GM19035 (cell line): ENCODE data around the gene CDH19.
A peak's percentile ranks its signal among the peaks of the same experiment; 100 is the strongest.
"Not testable (repeated sequence)": the region's sequence is repeated elsewhere in the genome, so short reads cannot be mapped to it uniquely, and the experiment has no call there.

Experiments used
- ATAC-seq: cut with Tn5 transposase; IDR thresholded peaks from one replicate; pipeline ENCODE4 v1.9.1; 2021; ENCODE audit not compliant: unreplicated experiment

Gene CDH19

GRCh38 chr18:66564236-66564635 lies 39.7 kb downstream of the CDH19 start:
- no peak for ATAC-seq

- ATAC-seq, result no peak
These were observed 41.6 kb downstream of the CDH19 start for GRCh38 chr18:66562279-66562678.

- no peak for ATAC-seq
These were observed 43.8 kb downstream of the CDH19 start for GRCh38 chr18:66560094-66560493.

- no peak for ATAC-seq
These were observed 45.1 kb downstream of the CDH19 start for GRCh38 chr18:66558773-66559172.

GRCh38 chr18:66557091-66557490 lies 46.8 kb downstream of the CDH19 start:
- no peak for ATAC-seq

- no peak for ATAC-seq
These were observed 48.3 kb downstream of the CDH19 start for GRCh38 chr18:66555585-66555984.

GRCh38 chr18:66553824-66554223 lies 50.1 kb downstream of the CDH19 start:
- ATAC-seq, result no peak

GRCh38 chr18:66550366-66550765 lies 53.5 kb downstream of the CDH19 start:
- ATAC-seq, result no peak

- ATAC-seq, result no peak
These were observed 55.1 kb downstream of the CDH19 start for GRCh38 chr18:66548747-66549146.

GRCh38 chr18:66534110-66534509 lies 69.8 kb downstream of the CDH19 start:
- ATAC-seq, result no peak

GRCh38 chr18:66533693-66534092 lies 70.2 kb downstream of the CDH19 start:
- ATAC-seq, result no peak

GRCh38 chr18:66523219-66523991 lies 80.5 kb downstream of the CDH19 start:
- ATAC-seq, result no peak

GRCh38 chr18:66513996-66514395 lies 89.9 kb downstream of the CDH19 start:
- no peak for ATAC-seq

GRCh38 chr18:66511792-66512191 lies 92.1 kb downstream of the CDH19 start:
- ATAC-seq, result no peak

- no peak for ATAC-seq
These were observed 92.6 kb downstream of the CDH19 start for GRCh38 chr18:66511289-66511688.

GRCh38 chr18:66510357-66511045 lies 93.4 kb downstream of the CDH19 start:
- no peak for ATAC-seq

- no peak for ATAC-seq
These were observed 95.0 kb downstream of the CDH19 start for GRCh38 chr18:66508937-66509336.

- no peak for ATAC-seq
These were observed 97.7 kb downstream of the CDH19 start for GRCh38 chr18:66506178-66506577.

- ATAC-seq, result no peak
These were observed 106.5 kb downstream of the CDH19 start for GRCh38 chr18:66497351-66497750.

- ATAC-seq, result peak; percentile 69
These were observed 108.0 kb downstream of the CDH19 start for GRCh38 chr18:66495844-66496243.

- no peak for ATAC-seq
These were observed 130.0 kb downstream of the CDH19 start for GRCh38 chr18:66473882-66474281.

GRCh38 chr18:66466184-66466583 lies 137.7 kb downstream of the CDH19 start:
- not testable (repeated sequence) for ATAC-seq
